MCF 10A (cell line): ENCODE results near the gene TMEM131. TPM values are rescaled to one million over a fixed set of nuclear protein-coding genes. Genes with fewer than 3 reads are reported as not detected.

Source experiments
- BruUV-seq: library from RNA; stranded (reverse); fragments of 400-500 nt; replicated peaks from 2 replicates; lab custom pipeline; 2021; lab: Mats Ljungman, UMichigan
- CTCF ChIA-PET: fragments of 300-600 bp; sonication (Branson Sonifier 250); formaldehyde crosslinking; extraction: SDS; loops from one replicate; lab custom pipeline; 2021; ENCODE audit warnings: antibody characterized with exemption, inconsistent platforms; lab: Yijun Ruan, JAX
- POLR2A ChIA-PET: fragments of 300-600, 350-650 bp; sonication (Branson Sonifier 250); formaldehyde crosslinking; extraction: SDS; loops from one replicate; lab custom pipeline; 2020; ENCODE audit warnings: antibody characterized with exemption, inconsistent platforms; lab: Yijun Ruan, JAX
- DNase-seq: peaks from one replicate; pipeline ENCODE4 v3.0.0-alpha.2; 2018; ENCODE audit not compliant: unreplicated experiment
- H3K27ac Mint-ChIP-seq: one replicate; pipeline ENCODE4 v1.8.0; 2022; ENCODE audit warnings: mild to moderate bottlenecking, low read depth, mixed read lengths; ENCODE audit not compliant: unreplicated experiment
- H3K27me3 Mint-ChIP-seq: one replicate; pipeline ENCODE4 v1.8.0; 2022; ENCODE audit warnings: mixed read lengths; ENCODE audit not compliant: insufficient read depth, unreplicated experiment
- H3K36me3 Mint-ChIP-seq: one replicate; pipeline ENCODE4 v1.8.0; 2022; ENCODE audit warnings: mild to moderate bottlenecking, moderate library complexity, mixed read lengths; ENCODE audit not compliant: insufficient read depth, unreplicated experiment
- H3K4me1 Mint-ChIP-seq: one replicate; pipeline ENCODE4 v1.8.0; 2022; ENCODE audit warnings: mixed read lengths; ENCODE audit not compliant: insufficient read depth, unreplicated experiment
- H3K4me3 Mint-ChIP-seq: one replicate; pipeline ENCODE4 v1.8.0; 2022; ENCODE audit warnings: mild to moderate bottlenecking, moderate library complexity, mixed read lengths; ENCODE audit not compliant: unreplicated experiment
- H3K9me3 Mint-ChIP-seq: one replicate; pipeline ENCODE4 v1.8.0; 2022; ENCODE audit warnings: mixed read lengths; ENCODE audit not compliant: unreplicated experiment
- intact Hi-C: fragments of 100-400 bp; cut with micrococcal nuclease; formaldehyde crosslinking; loops from 2 replicates; pipeline ENCODE4 v1.14.1; 2022
- total RNA-seq: library from RNA; stranded (reverse); gene quantifications from 2 replicates; pipeline ENCODE4 v1.2.3, GENCODE V29; 2022
- TF ChIP-seq, protein P1 (sequence below): fragments of 200-600 bp; IDR thresholded peaks from one replicate; pipeline ENCODE4 v1.8.0; 2022; ENCODE audit warnings: antibody characterized with exemption, mild to moderate bottlenecking; ENCODE audit not compliant: unreplicated experiment

The TMEM131 gene
- total RNA-seq, 1 experiment from 2014 or later: 42.2 TPM

DNA sequence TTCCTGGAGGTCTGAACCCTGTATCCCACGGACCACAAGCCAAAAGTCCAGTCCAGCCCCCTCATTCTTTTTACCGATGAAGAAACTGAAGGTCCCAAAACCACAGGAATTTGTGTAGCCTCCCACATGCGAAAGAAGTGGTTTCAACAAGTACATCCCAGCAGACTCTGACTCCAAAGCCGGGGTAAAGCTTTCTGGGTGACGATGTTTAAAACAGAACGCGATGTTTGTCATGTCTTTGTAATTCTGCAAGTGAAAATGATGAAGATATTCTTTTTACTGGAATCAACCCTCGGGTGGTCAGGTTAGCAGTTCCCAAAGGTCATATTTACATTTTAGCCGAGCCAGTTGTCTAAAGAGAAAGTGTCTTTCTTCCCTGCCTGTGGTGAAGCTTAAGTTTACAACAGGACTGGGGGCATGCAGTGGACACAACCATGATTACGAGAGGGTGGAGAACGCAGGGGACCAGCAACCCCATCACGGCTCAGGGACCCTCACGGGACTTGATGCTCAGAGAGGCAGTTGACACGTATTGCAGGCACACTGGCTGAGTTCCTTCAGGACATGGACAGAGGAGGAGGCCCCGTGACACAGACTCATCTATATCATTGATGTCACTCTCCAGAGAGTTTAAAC is 17.8 kb upstream of the TMEM131 start:
- no peak for DNase-seq
- ChIA-PET CTCF (no interaction called here), POLR2A (no interaction called here)
- Mint-ChIP-seq H3K27me3 (no peaks in the 10 kb centered on the region), H3K27ac (no peak overlapping the region), H3K4me3 (no peak overlapping the region), H3K4me1 (peaks cover 4% of the 10 kb centered on the region), H3K36me3 (no peaks in the 10 kb centered on the region), H3K9me3 (no peaks in the 10 kb centered on the region)
- BruUV-seq: no TSS peak
- TF ChIP-seq, protein P1, sequence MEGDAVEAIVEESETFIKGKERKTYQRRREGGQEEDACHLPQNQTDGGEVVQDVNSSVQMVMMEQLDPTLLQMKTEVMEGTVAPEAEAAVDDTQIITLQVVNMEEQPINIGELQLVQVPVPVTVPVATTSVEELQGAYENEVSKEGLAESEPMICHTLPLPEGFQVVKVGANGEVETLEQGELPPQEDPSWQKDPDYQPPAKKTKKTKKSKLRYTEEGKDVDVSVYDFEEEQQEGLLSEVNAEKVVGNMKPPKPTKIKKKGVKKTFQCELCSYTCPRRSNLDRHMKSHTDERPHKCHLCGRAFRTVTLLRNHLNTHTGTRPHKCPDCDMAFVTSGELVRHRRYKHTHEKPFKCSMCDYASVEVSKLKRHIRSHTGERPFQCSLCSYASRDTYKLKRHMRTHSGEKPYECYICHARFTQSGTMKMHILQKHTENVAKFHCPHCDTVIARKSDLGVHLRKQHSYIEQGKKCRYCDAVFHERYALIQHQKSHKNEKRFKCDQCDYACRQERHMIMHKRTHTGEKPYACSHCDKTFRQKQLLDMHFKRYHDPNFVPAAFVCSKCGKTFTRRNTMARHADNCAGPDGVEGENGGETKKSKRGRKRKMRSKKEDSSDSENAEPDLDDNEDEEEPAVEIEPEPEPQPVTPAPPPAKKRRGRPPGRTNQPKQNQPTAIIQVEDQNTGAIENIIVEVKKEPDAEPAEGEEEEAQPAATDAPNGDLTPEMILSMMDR: no peak
- intact Hi-C loops: no loop called here

DNA sequence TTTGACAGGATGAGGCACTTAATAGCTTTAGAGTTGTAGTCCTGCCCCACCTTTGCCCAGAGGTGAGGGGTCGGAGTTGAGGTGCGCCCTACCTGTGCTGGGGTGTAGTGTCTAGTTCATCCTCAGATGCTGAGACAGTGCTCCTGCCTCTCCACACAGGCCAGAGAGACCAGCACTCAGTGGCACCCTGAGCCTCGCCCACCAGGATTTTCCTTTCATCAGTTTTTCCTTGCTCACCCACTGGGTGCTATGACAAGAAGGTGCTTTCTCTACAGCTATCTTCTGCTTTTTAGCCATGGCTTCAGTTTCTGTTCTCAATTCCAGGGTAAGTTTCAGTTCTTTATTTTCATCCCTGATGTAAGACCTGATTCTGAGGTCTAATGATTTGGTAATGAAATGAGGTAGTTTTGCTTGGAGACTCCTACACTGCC is 16.8 kb upstream of the TMEM131 start:
- POLR2A ChIA-PET: no interaction called here
- Mint-ChIP-seq H3K27me3 (no peaks in the 10 kb centered on the region), H3K27ac (no peak overlapping the region), H3K36me3 (no peaks in the 10 kb centered on the region), H3K4me3 (no peak overlapping the region), H3K9me3 (no peaks in the 10 kb centered on the region), H3K4me1 (peaks cover 4% of the 10 kb centered on the region)
- TF ChIP-seq, protein P1: no peak
- intact Hi-C loops: no loop called here
- no peak for DNase-seq
- no TSS peak for BruUV-seq
- CTCF ChIA-PET: interaction anchor here (0.7 kb wide), 1 partner anchor 193 kb away, joined by 3 read pairs; no protein-coding TSS in a partner anchor

DNA sequence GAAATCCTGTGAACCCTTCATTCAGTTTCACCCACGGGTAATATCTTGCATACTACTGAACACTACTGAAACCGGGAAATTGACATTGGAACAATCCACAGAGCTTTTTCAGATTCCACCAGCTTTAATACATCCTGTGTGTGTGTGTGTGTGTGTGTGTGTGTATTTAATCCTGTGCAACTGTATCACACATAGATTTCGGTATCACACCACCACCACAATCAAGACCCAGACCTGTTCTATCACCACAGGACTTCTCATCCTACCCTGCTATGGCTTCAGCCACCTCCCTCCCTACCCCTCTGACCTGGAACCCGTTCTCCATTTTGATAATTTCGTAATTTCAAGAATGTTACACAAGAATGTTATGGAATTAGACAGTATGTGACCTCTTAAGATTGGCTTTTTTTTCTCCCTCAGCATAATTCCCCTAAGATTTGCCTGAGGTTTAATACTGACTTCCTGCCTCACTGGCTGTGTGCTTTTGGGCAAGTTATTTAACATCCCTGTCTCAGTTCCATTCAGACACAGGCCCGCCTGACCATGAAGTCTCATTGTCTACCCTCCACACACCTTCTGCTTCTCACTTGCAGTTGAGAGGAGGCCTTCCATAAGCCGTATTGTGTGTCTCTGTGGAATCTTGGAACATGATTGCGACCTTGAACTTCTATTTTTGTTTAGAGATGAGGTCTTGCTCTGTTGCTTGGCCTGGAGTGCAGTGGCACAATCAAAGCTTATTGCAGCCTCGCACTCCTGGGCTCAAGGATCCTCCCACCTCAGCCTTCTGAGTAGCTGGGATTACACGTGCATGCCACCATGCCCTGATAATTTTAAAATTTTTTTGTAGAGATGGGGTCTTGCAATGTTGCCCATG is 14.4 kb upstream of the TMEM131 start:
- Mint-ChIP-seq H3K4me1 (peaks cover 4% of the 10 kb centered on the region), H3K27me3 (no peaks in the 10 kb centered on the region), H3K27ac (no peak overlapping the region), H3K9me3 (no peaks in the 10 kb centered on the region), H3K36me3 (no peaks in the 10 kb centered on the region), H3K4me3 (no peak overlapping the region)
- DNase-seq: no peak
- ChIA-PET POLR2A (interaction anchor here (1.5 kb wide), 1 partner anchor 9 kb away, joined by 3 read pairs; no protein-coding TSS in a partner anchor), CTCF (no interaction called here)
- TF ChIP-seq, protein P1: no peak
- BruUV-seq: no TSS peak
- intact Hi-C loops: no loop called here

DNA sequence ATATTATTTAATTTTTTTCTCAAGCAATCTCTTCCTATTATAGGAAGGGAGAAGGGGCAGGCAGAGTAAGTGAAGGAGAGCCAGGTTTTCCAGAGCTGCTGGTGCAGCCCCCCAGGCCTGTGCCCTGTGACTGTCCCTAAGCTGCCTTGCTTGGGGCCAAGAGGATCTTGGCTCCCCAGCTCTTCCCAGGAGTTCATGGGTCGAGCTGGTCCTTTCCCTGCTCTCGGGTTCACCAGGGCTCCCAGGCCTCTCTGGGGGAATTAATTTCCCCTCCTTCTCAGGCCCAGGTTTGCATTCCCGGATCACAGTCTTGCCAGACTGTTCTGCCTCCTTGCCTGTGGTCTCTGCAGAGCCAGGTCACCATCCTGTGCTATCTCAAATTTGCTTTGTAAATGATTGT is 12.7 kb upstream of the TMEM131 start:
- Mint-ChIP-seq H3K27ac (no peak overlapping the region), H3K4me1 (peaks cover 4% of the 10 kb centered on the region), H3K4me3 (no peak overlapping the region), H3K9me3 (no peaks in the 10 kb centered on the region), H3K27me3 (no peaks in the 10 kb centered on the region), H3K36me3 (no peaks in the 10 kb centered on the region)
- CTCF ChIA-PET: interaction anchor here (0.6 kb wide), 1 partner anchor 24 kb away, joined by 3 read pairs; no protein-coding TSS in a partner anchor
- DNase-seq: no peak
- intact Hi-C loops: no loop called here
- POLR2A ChIA-PET: no interaction called here
- no TSS peak for BruUV-seq
- TF ChIP-seq, protein P1: no peak
